Ecto neural progenitor cell (in vitro differentiated cells): ENCODE data around the gene DCST2.

Experiments
- DNase-seq: peaks from one replicate; pipeline ENCODE4 v3.0.0-alpha.2; 2018; ENCODE audit warnings: low spot score

Gene DCST2

GRCh38 chr1:155049651-155050559 is 16.3 kb upstream of the DCST2 start:
- no peak for DNase-seq

- no peak for DNase-seq
Measured at GRCh38 chr1:155048449-155049334, 15.1 kb upstream of the DCST2 start.

GRCh38 chr1:155044812-155045657 is 11.5 kb upstream of the DCST2 start:
- peak; percentile 79 for DNase-seq

- no peak for DNase-seq
Measured at GRCh38 chr1:155044365-155044764, 10.8 kb upstream of the DCST2 start.

GRCh38 chr1:155043793-155044192 is 10.2 kb upstream of the DCST2 start:
- DNase-seq = no peak

GRCh38 chr1:155043301-155043702 is 9.7 kb upstream of the DCST2 start:
- DNase-seq = no peak

GRCh38 chr1:155042789-155043188 is 9.2 kb upstream of the DCST2 start:
- DNase-seq = no peak

GRCh38 chr1:155040358-155041093 is 6.9 kb upstream of the DCST2 start:
- no peak for DNase-seq

- DNase-seq = no peak
Measured at GRCh38 chr1:155039308-155039669, 5.7 kb upstream of the DCST2 start.

- DNase-seq = no peak
Measured at GRCh38 chr1:155038602-155039307, 5.2 kb upstream of the DCST2 start.

- no peak for DNase-seq
Measured at GRCh38 chr1:155037851-155038441, 4.4 kb upstream of the DCST2 start.

GRCh38 chr1:155037043-155037442 is 3.5 kb upstream of the DCST2 start:
- no peak for DNase-seq

GRCh38 chr1:155035936-155036335 is 2.4 kb upstream of the DCST2 start:
- DNase-seq = no peak

GRCh38 chr1:155034318-155035208 is 982 bp upstream of the DCST2 start:
- no peak for DNase-seq

- DNase-seq = no peak
Measured at GRCh38 chr1:155032886-155033285, 695 bp downstream of the DCST2 start.

GRCh38 chr1:155030899-155031298 is 2.7 kb downstream of the DCST2 start:
- no peak for DNase-seq

- no peak for DNase-seq
Measured at GRCh38 chr1:155030243-155030795, 3.3 kb downstream of the DCST2 start.

- DNase-seq = no peak
Measured at GRCh38 chr1:155029513-155030242, 3.9 kb downstream of the DCST2 start.
